ENCODE data around the gene EXOC4. TPM values are rescaled to one million over a fixed set of nuclear protein-coding genes. Genes with fewer than 3 reads are reported as not detected.

Gene EXOC4
- total and polyA plus RNA-seq, 2 of the 8 experiments (the other 6 are each of a cell fraction or from before 2014, with no cell fraction given), result 27.0 to 67.3 TPM

- FAIRE-seq, result no peak
- TF ChIP-seq TEAD4 (IDR thresholded peaks at IDR 0.05; ENCODE audit: low read depth, low read length) (no peak), RNF2 (IDR thresholded peaks at IDR 0.05; ENCODE audit: borderline replicate concordance, low read depth, low read length, missing control alignments, poor library complexity, severe bottlenecking) (no peak), CHD1 (IDR thresholded peaks at IDR 0.05; ENCODE audit: low read depth, low read length) (no peak), NANOG (IDR thresholded peaks at IDR 0.05; ENCODE audit: insufficient read depth, low read depth, low read length, poor library complexity, severe bottlenecking) (no peak), CEBPB (IDR thresholded peaks at IDR 0.05; ENCODE audit: low read depth, low read length) (no peak), SP1 (IDR thresholded peaks at IDR 0.05; ENCODE audit: low read depth, low read length) (no peak), ZNF274 (IDR thresholded peaks at IDR 0.05; ENCODE audit: borderline replicate concordance, extremely low read depth, low read length) (no peak), EGR1 (IDR thresholded peaks at IDR 0.05; ENCODE audit: borderline replicate concordance, low read depth, low read length) (no peak), ATF3 (IDR thresholded peaks at IDR 0.05; ENCODE audit: insufficient read depth, low read depth, low read length) (no peak), KDM1A (IDR thresholded peaks at IDR 0.05; ENCODE audit: borderline replicate concordance, low read length) (no peak), RFX5 (IDR thresholded peaks at IDR 0.05; ENCODE audit: borderline replicate concordance, low read depth, low read length) (no peak), E2F6 (IDR thresholded peaks at IDR 0.05) (no peak), FOSL1 (IDR thresholded peaks at IDR 0.05; ENCODE audit: insufficient read depth, low read depth, low read length) (no peak)
Observed at GRCh38 chr7:133784486-133785001, 531.7 kb downstream of the EXOC4 start.

More at GRCh38 chr7:133784486-133785001, 531.7 kb downstream of the EXOC4 start:
- H4K91ac ChIP-seq (replicated peaks; ENCODE audit: insufficient read length, low read length), result no peak overlapping the region
- 93% methylated on average over 4 of the region's 4 CpGs; no CpG with 5 or more reads in 1 of the 2 experiments for WGBS, 2 experiments (ENCODE audit: extremely low coverage in 1 of 2, insufficient coverage in 1 of 2, insufficient read length in 1 of 2, insufficient replicate concordance in 2 of 2, low coverage in 1 of 2, low lambda C conversion rate in 2 of 2, missing lambda C conversion rate in 1 of 2)
- H3K27me3 ChIP-seq (replicated peaks in 1 of 4; ENCODE audit: control insufficient read depth in 3 of 4, extremely low read depth in 1 of 4, insufficient read depth in 3 of 4, low read length in 3 of 4), result no peaks in the 10 kb centered on the region
- no peak overlapping the region for H3K9ac ChIP-seq (replicated peaks in 1 of 4; ENCODE audit: extremely low read depth in 1 of 4, low read depth in 3 of 4, low read length in 3 of 4)
- no peak overlapping the region for H3K4me3 ChIP-seq (ENCODE audit: extremely low read depth in 1 of 4, insufficient read depth in 2 of 4, low read depth in 3 of 4, low read length in 4 of 4)
- H3K56ac ChIP-seq (replicated peaks; ENCODE audit: insufficient read length, low read depth, low read length), result no peak overlapping the region
- no peak overlapping the region for H2BK20ac ChIP-seq (ENCODE audit: low read length)
- no peak overlapping the region for H2BK15ac ChIP-seq (ENCODE audit: low read length)
- ChIA-PET CTCF (ENCODE audit: partially characterized antibody) (interaction anchor here (1.0 to 1.3 kb wide), 2 partner anchors 13 to 33 kb away, joined by 3 read pairs; no protein-coding TSS in a partner anchor), POLR2A (ENCODE audit: partially characterized antibody) (no interaction called here)
- no peak overlapping the region for H4K8ac ChIP-seq (ENCODE audit: extremely low read depth, insufficient read depth, low read length)
- H3K36me3 ChIP-seq (ENCODE audit: control insufficient read depth in 2 of 4, insufficient read depth in 4 of 4, low read length in 3 of 4), result no peaks in the 10 kb centered on the region
- H3K14ac ChIP-seq (ENCODE audit: insufficient read length), result no peak overlapping the region
- no peak overlapping the region for H3K4me2 ChIP-seq (ENCODE audit: insufficient read depth in 1 of 2, low read depth in 2 of 2, low read length in 2 of 2)
- no peak overlapping the region for H2AFZ ChIP-seq (ENCODE audit: low read length)
- no peak overlapping the region for H4K5ac ChIP-seq (ENCODE audit: insufficient read length, low read depth, low read length)
- no peak overlapping the region for H3K18ac ChIP-seq (ENCODE audit: extremely low read depth, low read length)
- H4K20me1 ChIP-seq (replicated peaks in 1 of 2; ENCODE audit: control insufficient read depth in 1 of 2, insufficient read depth in 2 of 2, low read length in 2 of 2), result no peaks in the 10 kb centered on the region
- DNase-seq (ENCODE audit: low read depth in 1 of 2, low spot score in 2 of 2), result no peak
- H3K4ac ChIP-seq (replicated peaks; ENCODE audit: insufficient read length, low read depth, low read length), result no peak overlapping the region
- no peaks in the 10 kb centered on the region for H3K79me1 ChIP-seq (ENCODE audit: low read depth, low read length)
- no peak overlapping the region for H2BK120ac ChIP-seq (replicated peaks; ENCODE audit: low read depth, low read length)
- no peak overlapping the region for H2BK5ac ChIP-seq (ENCODE audit: low read depth, low read length)
- no peaks in the 10 kb centered on the region for H3K9me3 ChIP-seq (ENCODE audit: insufficient read depth in 2 of 2, low read depth in 1 of 2, low read length in 1 of 2)
- no peaks in the 10 kb centered on the region for H3K4me1 ChIP-seq (replicated peaks in 1 of 4; ENCODE audit: control insufficient read depth in 3 of 4, insufficient read depth in 4 of 4, low read length in 3 of 4)
- H3K79me2 ChIP-seq (ENCODE audit: control insufficient read depth in 1 of 2, insufficient read depth in 2 of 2, low read length in 2 of 2), result no peaks in the 10 kb centered on the region
- H2AK5ac ChIP-seq (ENCODE audit: low read depth, low read length), result no peak overlapping the region
- no peak overlapping the region for H3K23ac ChIP-seq (ENCODE audit: insufficient read length)
- H3K27ac ChIP-seq (ENCODE audit: low read depth, low read length), result no peak overlapping the region
- H2BK12ac ChIP-seq (ENCODE audit: low read depth, low read length), result no peak overlapping the region
- no peaks in the 10 kb centered on the region for H3K23me2 ChIP-seq (ENCODE audit: low read depth, low read length)
